Prostate gland (tissue), 2 donors: ENCODE measurements around the gene HDAC2.

ENCODE experiments used
- POLR2A ChIP-seq: fragments of 450-650 bp; IDR thresholded peaks from one replicate; pipeline ENCODE4 v1.6.1; 2016; ENCODE audit warnings: antibody characterized with exemption, mild to moderate bottlenecking
- POLR2AphosphoS5 ChIP-seq: sonication (generic); formaldehyde crosslinking; IDR thresholded peaks from one replicate; pipeline ENCODE4 v1.6.1; 2017; ENCODE audit warnings: antibody characterized with exemption
- TF ChIP-seq, protein P1 (sequence below), 4 experiments: fragments of 200-600 bp in 2 of 4; fragments of 450-650 bp in 2 of 4; sonication (generic) in 2 of 4; IDR thresholded peaks; 1 replicate in 3 of 4; 2 replicates in 1 of 4; pipeline ENCODE4 v1.5.1; 2016 to 2019; ENCODE audit warnings: antibody characterized with exemption in 4 of 4, mild to moderate bottlenecking in 2 of 4, moderate library complexity in 2 of 4

DNA sequence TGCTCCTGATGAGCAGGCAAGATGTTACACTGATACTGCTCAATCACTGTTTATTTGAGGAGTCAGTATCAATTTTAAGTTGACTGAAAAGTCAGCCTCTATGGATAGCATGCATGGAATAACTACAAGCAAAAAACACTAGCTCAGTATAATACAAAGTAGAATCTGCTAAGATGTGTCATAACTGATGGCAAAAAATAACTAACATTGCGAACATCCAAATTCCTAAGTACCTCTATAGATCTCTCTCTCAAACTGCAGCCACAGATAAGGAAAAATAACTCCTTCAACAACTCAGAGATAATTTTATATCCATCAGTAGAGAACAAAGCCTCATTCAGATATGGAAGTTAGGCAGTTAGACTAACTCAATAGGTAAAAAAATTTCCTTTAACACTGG lies 16.3 kb downstream of the HDAC2 start:
- TF ChIP-seq, protein P1, sequence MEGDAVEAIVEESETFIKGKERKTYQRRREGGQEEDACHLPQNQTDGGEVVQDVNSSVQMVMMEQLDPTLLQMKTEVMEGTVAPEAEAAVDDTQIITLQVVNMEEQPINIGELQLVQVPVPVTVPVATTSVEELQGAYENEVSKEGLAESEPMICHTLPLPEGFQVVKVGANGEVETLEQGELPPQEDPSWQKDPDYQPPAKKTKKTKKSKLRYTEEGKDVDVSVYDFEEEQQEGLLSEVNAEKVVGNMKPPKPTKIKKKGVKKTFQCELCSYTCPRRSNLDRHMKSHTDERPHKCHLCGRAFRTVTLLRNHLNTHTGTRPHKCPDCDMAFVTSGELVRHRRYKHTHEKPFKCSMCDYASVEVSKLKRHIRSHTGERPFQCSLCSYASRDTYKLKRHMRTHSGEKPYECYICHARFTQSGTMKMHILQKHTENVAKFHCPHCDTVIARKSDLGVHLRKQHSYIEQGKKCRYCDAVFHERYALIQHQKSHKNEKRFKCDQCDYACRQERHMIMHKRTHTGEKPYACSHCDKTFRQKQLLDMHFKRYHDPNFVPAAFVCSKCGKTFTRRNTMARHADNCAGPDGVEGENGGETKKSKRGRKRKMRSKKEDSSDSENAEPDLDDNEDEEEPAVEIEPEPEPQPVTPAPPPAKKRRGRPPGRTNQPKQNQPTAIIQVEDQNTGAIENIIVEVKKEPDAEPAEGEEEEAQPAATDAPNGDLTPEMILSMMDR (IDR thresholded peaks at IDR 0.05): no peak
- TF ChIP-seq POLR2AphosphoS5 (no peak), POLR2A (no peak)
